ENCODE data around the gene SUMF2. TPM values are rescaled to one million over a fixed set of nuclear protein-coding genes. Genes with fewer than 3 reads are reported as not detected.
"Not testable (repeated sequence)": the region's sequence is repeated elsewhere in the genome, so short reads cannot be mapped to it uniquely, and the experiment has no call there.

The SUMF2 gene
- total RNA-seq, 1 donor from 2014 or later = 33.5 TPM

- TF ChIP-seq CTCF (IDR thresholded peaks at IDR 0.05; ENCODE audit: borderline replicate concordance) = no peak
- Histone ChIP-seq H3K27ac (replicated peaks) (no peak overlapping the region), H3K27me3 (ENCODE audit: low read depth) (no peaks in the 10 kb centered on the region), H3K4me3 (no peak overlapping the region), H3K36me3 (peaks cover 11% of the 10 kb centered on the region), H3K4me1 (peaks cover 15% of the 10 kb centered on the region), H3K9me3 (replicated peaks) (no peaks in the 10 kb centered on the region)
- DNase-seq = no peak
- intact Hi-C loops (cut with micrococcal nuclease) = no loop called here
Observed at GRCh38 chr7:56030340-56030739, 33.7 kb upstream of the SUMF2 start.

DNA sequence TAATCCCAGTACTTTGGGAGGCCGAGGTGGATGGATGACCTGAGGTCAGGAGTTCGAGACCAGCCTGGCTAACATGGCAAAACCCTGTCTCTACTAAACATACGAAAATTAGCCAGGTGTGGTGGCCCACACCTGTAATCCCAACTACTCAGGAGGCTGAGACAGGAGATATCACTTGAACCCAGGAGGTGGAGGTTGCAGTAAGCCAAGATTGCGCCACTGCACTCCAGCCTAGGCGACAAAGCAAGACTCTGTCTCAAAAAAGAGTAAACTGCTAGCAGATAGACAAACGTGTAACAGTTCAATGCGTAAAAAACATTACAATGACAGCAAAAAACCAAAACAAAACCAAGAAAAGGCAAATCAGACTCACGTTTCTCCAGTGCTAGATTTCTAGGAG, 32.5 kb upstream of the SUMF2 start:
- H3K27me3 ChIP-seq (ENCODE audit: low read depth); H3K9me3 ChIP-seq (replicated peaks); intact Hi-C loops (cut with micrococcal nuclease); DNase-seq; H3K4me3 ChIP-seq; H3K27ac ChIP-seq (replicated peaks): not testable (repeated sequence)
- H3K36me3 ChIP-seq = peaks cover 10% of the 10 kb centered on the region
- peaks cover 15% of the 10 kb centered on the region for H3K4me1 ChIP-seq

GRCh38 chr7:56032578-56032977, 31.5 kb upstream of the SUMF2 start:
- H3K9me3 ChIP-seq (replicated peaks); H3K4me3 ChIP-seq; DNase-seq; H3K27ac ChIP-seq (replicated peaks); intact Hi-C loops (cut with micrococcal nuclease); H3K36me3 ChIP-seq; H3K27me3 ChIP-seq (ENCODE audit: low read depth): not testable (repeated sequence)
- peaks cover 15% of the 10 kb centered on the region for H3K4me1 ChIP-seq

- peaks cover 15% of the 10 kb centered on the region for H3K4me1 ChIP-seq
- H3K27ac ChIP-seq (replicated peaks) = peak overlapping the region; percentile 51
- peak; percentile 49 for TF ChIP-seq CTCF (IDR thresholded peaks at IDR 0.05; ENCODE audit: borderline replicate concordance)
- H3K9me3 ChIP-seq (replicated peaks) = no peaks in the 10 kb centered on the region
- H3K4me3 ChIP-seq = peak overlapping the region; percentile 76
- peaks cover 12% of the 10 kb centered on the region for H3K36me3 ChIP-seq
- intact Hi-C loops (cut with micrococcal nuclease) = no loop called here
- H3K27me3 ChIP-seq (ENCODE audit: low read depth) = no peaks in the 10 kb centered on the region
- peak; percentile 46 for DNase-seq
Observed at GRCh38 chr7:56033671-56034432, 30.2 kb upstream of the SUMF2 start.

- H3K36me3 ChIP-seq = peaks cover 19% of the 10 kb centered on the region
- no peaks in the 10 kb centered on the region for H3K4me1 ChIP-seq
- no peak for DNase-seq
- no peak overlapping the region for H3K27ac ChIP-seq (replicated peaks)
- no peaks in the 10 kb centered on the region for H3K27me3 ChIP-seq (ENCODE audit: low read depth)
- intact Hi-C loops (cut with micrococcal nuclease) = no loop called here
- no peak for TF ChIP-seq CTCF (IDR thresholded peaks at IDR 0.05; ENCODE audit: borderline replicate concordance)
- H3K9me3 ChIP-seq (replicated peaks) = no peaks in the 10 kb centered on the region
- no peak overlapping the region for H3K4me3 ChIP-seq
Observed at GRCh38 chr7:56040730-56041129, 23.4 kb upstream of the SUMF2 start.

DNA sequence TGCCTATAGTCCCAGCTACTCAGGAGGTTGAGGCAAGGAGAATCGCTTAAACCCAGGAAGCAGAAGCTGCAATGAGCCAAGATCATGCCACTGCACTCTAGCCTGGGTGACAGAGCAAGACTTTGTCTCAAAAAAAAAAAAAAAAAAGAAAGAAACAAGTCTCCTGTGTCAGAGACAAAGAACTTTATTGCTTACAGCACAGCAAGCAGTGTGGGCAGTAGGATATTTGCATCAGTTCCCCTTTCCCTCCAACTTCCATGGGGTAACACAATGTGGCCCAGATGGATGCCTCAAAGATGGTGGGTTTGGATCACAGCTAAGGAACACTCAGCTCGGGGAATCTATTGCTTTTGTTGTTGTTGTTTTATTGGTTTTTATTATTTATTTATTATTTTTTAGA, 18.3 kb upstream of the SUMF2 start:
- H3K27me3 ChIP-seq (ENCODE audit: low read depth); DNase-seq; H3K4me3 ChIP-seq; H3K27ac ChIP-seq (replicated peaks); intact Hi-C loops (cut with micrococcal nuclease); H3K9me3 ChIP-seq (replicated peaks): not testable (repeated sequence)
- Histone ChIP-seq H3K4me1 (peaks cover 40% of the 10 kb centered on the region), H3K36me3 (peaks cover 15% of the 10 kb centered on the region)

- Histone ChIP-seq H3K27me3 (ENCODE audit: low read depth) (no peaks in the 10 kb centered on the region), H3K27ac (replicated peaks) (peak overlapping the region; percentile 30), H3K4me3 (no peak overlapping the region), H3K36me3 (peaks cover 7% of the 10 kb centered on the region), H3K4me1 (peaks cover 48% of the 10 kb centered on the region), H3K9me3 (replicated peaks) (no peaks in the 10 kb centered on the region)
- intact Hi-C loops (cut with micrococcal nuclease) = no loop called here
- TF ChIP-seq CTCF (IDR thresholded peaks at IDR 0.05; ENCODE audit: borderline replicate concordance) = no peak
- DNase-seq = no peak
Observed at GRCh38 chr7:56046721-56047445, 17.2 kb upstream of the SUMF2 start.

DNA sequence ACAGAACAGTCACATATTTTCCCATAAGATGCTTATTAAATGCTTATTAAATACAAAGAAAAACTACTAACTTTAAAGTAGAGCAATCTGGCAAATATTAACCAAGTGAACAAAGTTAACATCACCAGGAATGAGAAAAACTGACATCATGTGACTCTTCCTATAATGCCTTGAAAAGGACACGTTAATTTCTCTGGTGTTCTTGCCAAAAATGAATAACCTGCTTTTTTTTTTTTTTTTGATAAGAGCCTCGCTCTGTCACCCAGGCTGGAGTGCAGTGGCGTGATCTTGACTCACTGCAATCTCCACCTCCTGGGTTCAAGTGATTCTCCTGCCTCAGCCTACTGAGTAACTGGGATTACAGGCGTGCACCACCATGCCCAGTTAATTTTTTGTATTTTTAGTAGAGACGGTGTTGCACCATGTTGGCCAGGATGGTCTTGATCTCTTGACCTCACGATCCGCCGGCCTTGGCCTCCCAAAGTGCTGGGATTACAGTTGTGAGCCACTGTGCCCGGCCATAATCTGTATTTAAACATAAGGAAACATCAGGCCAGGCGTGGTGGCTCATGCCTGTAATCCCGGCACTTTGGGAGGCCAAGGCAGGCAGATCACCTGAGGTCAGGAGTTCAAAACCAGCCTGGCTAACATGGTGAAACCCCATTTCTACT, 16.5 kb upstream of the SUMF2 start:
- H3K9me3 ChIP-seq (replicated peaks); intact Hi-C loops (cut with micrococcal nuclease); H3K27me3 ChIP-seq (ENCODE audit: low read depth); H3K4me3 ChIP-seq; DNase-seq; H3K36me3 ChIP-seq: not testable (repeated sequence)
- Histone ChIP-seq H3K4me1 (peaks cover 55% of the 10 kb centered on the region), H3K27ac (replicated peaks) (peak overlapping the region; percentile 30)

All from left ventricle myocardium inferior (tissue), 1 donor.